Neuronal stem cell (in vitro differentiated cells): Measurements from ENCODE around the gene ZNF699.
A peak's percentile ranks its signal among the peaks of the same experiment; 100 is the strongest.

ENCODE experiments used
- DNase-seq: peaks from one replicate; pipeline ENCODE4 v3.0.0-alpha.2; 2013; ENCODE audit warnings: low spot score
- H2AFZ ChIP-seq: one replicate; pipeline ENCODE4 v1.6.1; 2013; ENCODE audit warnings: mild to moderate bottlenecking, low read length, inconsistent platforms
- H2AK5ac ChIP-seq: 2 replicates; pipeline ENCODE4 v1.6.1; 2013; ENCODE audit warnings: low read depth, mild to moderate bottlenecking, inconsistent platforms, low read length, moderate library complexity, mixed read lengths
- H2BK120ac ChIP-seq: 2 replicates; pipeline ENCODE4 v1.6.1; 2013; ENCODE audit warnings: low read depth, mild to moderate bottlenecking, inconsistent platforms, low read length, moderate library complexity, mixed read lengths
- H2BK12ac ChIP-seq: one replicate; pipeline ENCODE4 v1.6.1; 2013; ENCODE audit warnings: low read length, inconsistent platforms
- H2BK15ac ChIP-seq: 2 replicates; pipeline ENCODE4 v1.6.1; 2013; ENCODE audit warnings: mild to moderate bottlenecking, low read length, inconsistent platforms, mixed read lengths
- H2BK5ac ChIP-seq: one replicate; pipeline ENCODE4 v1.6.1; 2013; ENCODE audit warnings: inconsistent platforms, mild to moderate bottlenecking, low read length, moderate library complexity
- H3K14ac ChIP-seq: one replicate; pipeline ENCODE4 v1.6.1; 2013; ENCODE audit warnings: low read length, inconsistent platforms
- H3K18ac ChIP-seq: 2 replicates; pipeline ENCODE4 v1.6.1; 2013; ENCODE audit warnings: low read length, inconsistent platforms
- H3K23ac ChIP-seq: 2 replicates; pipeline ENCODE4 v1.6.1; 2013; ENCODE audit warnings: low read depth, mild to moderate bottlenecking, mixed read lengths, low read length, inconsistent platforms; ENCODE audit not compliant: poor library complexity
- H3K27ac ChIP-seq: replicated peaks from 3 replicates; pipeline ENCODE4 v1.5.1; 2013; ENCODE audit warnings: low read length, inconsistent platforms
- H3K27me3 ChIP-seq, 3 experiments: 2 replicates each; pipeline ENCODE4 v1.6.1; 2013; ENCODE audit warnings: low read length in 3 of 3, mild to moderate bottlenecking in 2 of 3, inconsistent platforms in 1 of 3, low read depth in 1 of 3, mixed read lengths in 1 of 3, moderate library complexity in 1 of 3; ENCODE audit not compliant: control insufficient read depth in 3 of 3, insufficient read depth in 3 of 3
- H3K36me3 ChIP-seq, 2 donors: replicated peaks in 1 of 2; 2 replicates each; pipeline ENCODE4 v1.6.1; 2013; ENCODE audit warnings: low read length in 2 of 2; ENCODE audit not compliant: control insufficient read depth in 2 of 2, insufficient read depth in 2 of 2
- H3K4ac ChIP-seq: 2 replicates; pipeline ENCODE4 v1.6.1; 2013; ENCODE audit warnings: inconsistent platforms, mild to moderate bottlenecking, low read length, moderate library complexity
- H3K4me1 ChIP-seq, 2 donors: 1 replicate in 1 of 2; 2 replicates in 1 of 2; pipeline ENCODE4 v1.6.1; 2013; ENCODE audit warnings: low read length in 2 of 2, low read depth in 1 of 2; ENCODE audit not compliant: control insufficient read depth in 2 of 2, insufficient read depth in 1 of 2
- H3K4me2 ChIP-seq: one replicate; pipeline ENCODE4 v1.6.1; 2013; ENCODE audit warnings: mild to moderate bottlenecking, low read length, inconsistent platforms; ENCODE audit not compliant: insufficient read depth, poor library complexity, severe bottlenecking
- H3K4me3 ChIP-seq, 2 donors: 2 replicates each; pipeline ENCODE4 v1.5.1; 2013; ENCODE audit warnings: low read length in 2 of 2, mild to moderate bottlenecking in 2 of 2, inconsistent platforms in 1 of 2, moderate library complexity in 1 of 2
- H3K79me1 ChIP-seq: one replicate; pipeline ENCODE4 v1.6.1; 2013; ENCODE audit warnings: low read depth, mild to moderate bottlenecking, inconsistent platforms, low read length, moderate library complexity
- H3K9ac ChIP-seq: one replicate; pipeline ENCODE4 v1.6.1; 2013; ENCODE audit warnings: mild to moderate bottlenecking, low read depth, low read length, inconsistent platforms; ENCODE audit not compliant: poor library complexity
- H3K9me3 ChIP-seq, 2 donors: replicated peaks in 1 of 2; 2 replicates each; pipeline versions ENCODE3 to v1.6.1; 2013; ENCODE audit warnings: low read length in 2 of 2, mild to moderate bottlenecking in 2 of 2, inconsistent platforms in 1 of 2, low read depth in 1 of 2, mixed read lengths in 1 of 2, moderate library complexity in 1 of 2; ENCODE audit not compliant: control insufficient read depth in 2 of 2, insufficient read depth in 1 of 2
- H4K8ac ChIP-seq: one replicate; pipeline ENCODE4 v1.6.1; 2013; ENCODE audit warnings: low read depth, mild to moderate bottlenecking, inconsistent platforms, low read length, moderate library complexity
- H4K91ac ChIP-seq: one replicate; pipeline ENCODE4 v1.6.1; 2013; ENCODE audit warnings: low read length, low read depth, mild to moderate bottlenecking, inconsistent platforms; ENCODE audit not compliant: poor library complexity
- WGBS, 2 donors: extraction: QIAGEN DNeasy Blood & Tissue Kit; methylation state at CpG; one replicate each; pipeline ENCODE4 v1.1.7; 2013; ENCODE audit warnings: missing lambda C conversion rate in 2 of 2, mixed read lengths in 1 of 2; ENCODE audit not compliant: insufficient read length in 2 of 2, insufficient replicate concordance in 1 of 2; ENCODE audit errors: extremely low coverage in 2 of 2; 5-methylcytosine and 5-hydroxymethylcytosine counted together

Gene ZNF699

GRCh38 chr19:9329999-9330398 is 20.4 kb upstream of the ZNF699 start:
- H4K8ac ChIP-seq = no peak overlapping the region
- H2BK12ac ChIP-seq = no peak overlapping the region
- H3K4me1 ChIP-seq = no peaks in the 10 kb centered on the region
- peaks cover 5% of the 10 kb centered on the region for H3K79me1 ChIP-seq
- H2BK5ac ChIP-seq = no peak overlapping the region
- peaks cover 23 to 86% of the 10 kb centered on the region in 2 donors for H3K9me3 ChIP-seq
- no peak overlapping the region for H3K14ac ChIP-seq
- H4K91ac ChIP-seq = no peak overlapping the region
- no peak overlapping the region for H3K4me3 ChIP-seq
- H3K23ac ChIP-seq = no peak overlapping the region
- H2BK15ac ChIP-seq = no peak overlapping the region
- H3K36me3 ChIP-seq = peaks cover 15 to 31% of the 10 kb centered on the region in 2 donors
- no peak for DNase-seq
- H3K27me3 ChIP-seq = no peaks in the 10 kb centered on the region
- no peak overlapping the region for H3K4ac ChIP-seq
- no peak overlapping the region for H2BK120ac ChIP-seq
- H3K4me2 ChIP-seq = no peak overlapping the region
- H2AFZ ChIP-seq = no peak overlapping the region
- H3K9ac ChIP-seq = no peak overlapping the region
- no peak overlapping the region for H2AK5ac ChIP-seq
- H3K18ac ChIP-seq = no peak overlapping the region
- H3K27ac ChIP-seq = no peak overlapping the region

GRCh38 chr19:9324584-9324962 is 14.9 kb upstream of the ZNF699 start:
- WGBS, 2 donors = no CpG with 5 or more reads among the region's 9 CpGs
- peak overlapping the region; percentile 95 for H3K27ac ChIP-seq
- H3K9ac ChIP-seq = peak overlapping the region; percentile 82
- no peak overlapping the region for H3K4ac ChIP-seq
- H3K4me2 ChIP-seq = peak overlapping the region; percentile 66
- peaks cover 5 to 12% of the 10 kb centered on the region in 2 donors for H3K36me3 ChIP-seq
- H2BK15ac ChIP-seq = no peak overlapping the region
- peaks cover 0 to 3% of the 10 kb centered on the region in 2 donors for H3K4me1 ChIP-seq
- H3K14ac ChIP-seq = no peak overlapping the region
- peak overlapping the region; percentile 40 for H2AK5ac ChIP-seq
- H3K27me3 ChIP-seq = no peaks in the 10 kb centered on the region
- peak overlapping the region; percentile 49 to 89 for H3K4me3 ChIP-seq
- peak overlapping the region; percentile 87 for H2BK5ac ChIP-seq
- H3K23ac ChIP-seq = no peak overlapping the region
- H2BK120ac ChIP-seq = no peak overlapping the region
- DNase-seq = no peak
- H2BK12ac ChIP-seq = no peak overlapping the region
- H4K8ac ChIP-seq = no peak overlapping the region
- no peak overlapping the region for H4K91ac ChIP-seq
- peak overlapping the region; percentile 90 for H2AFZ ChIP-seq
- peaks cover 16 to 49% of the 10 kb centered on the region in 2 donors for H3K9me3 ChIP-seq
- peaks cover 8% of the 10 kb centered on the region for H3K79me1 ChIP-seq
- H3K18ac ChIP-seq = peak overlapping the region; percentile 95

- H3K9ac ChIP-seq = peak within 1 kb of the TSS; percentile 82
- no peak within 1 kb of the TSS for H3K4ac ChIP-seq
- H3K4me1 ChIP-seq = peaks cover 0 to 3% of the 10 kb centered on the region in 2 donors
- H3K14ac ChIP-seq = no peak within 1 kb of the TSS
- peak within 1 kb of the TSS; percentile 66 for H3K4me2 ChIP-seq
- H3K79me1 ChIP-seq = peaks cover 8% of the 10 kb centered on the region
- peak within 1 kb of the TSS; percentile 87 for H2BK5ac ChIP-seq
- peaks cover 16 to 44% of the 10 kb centered on the region in 2 donors for H3K9me3 ChIP-seq
- peaks cover 5 to 12% of the 10 kb centered on the region in 2 donors for H3K36me3 ChIP-seq
- H2BK12ac ChIP-seq = no peak within 1 kb of the TSS
- H2AK5ac ChIP-seq = peak within 1 kb of the TSS; percentile 40
- peak within 1 kb of the TSS; percentile 95 for H3K27ac ChIP-seq
- DNase-seq = peak; percentile 96
- H2BK15ac ChIP-seq = no peak within 1 kb of the TSS
- H2BK120ac ChIP-seq = no peak within 1 kb of the TSS
- peak within 1 kb of the TSS; percentile 95 for H3K18ac ChIP-seq
- WGBS, 2 donors = no CpG with 5 or more reads among the region's 48 CpGs
- no peaks in the 10 kb centered on the region for H3K27me3 ChIP-seq
- H4K91ac ChIP-seq = no peak within 1 kb of the TSS
- H3K23ac ChIP-seq = peak within 1 kb of the TSS; percentile 85
- H2AFZ ChIP-seq = peak within 1 kb of the TSS; percentile 90
- no peak within 1 kb of the TSS for H4K8ac ChIP-seq
- peak within 1 kb of the TSS; percentile 49 to 89 for H3K4me3 ChIP-seq
Observed at GRCh38 chr19:9323919-9324583, 14.4 kb upstream of the ZNF699 start, which contains the start of gene ZNF559. Gene ZNF559 (plus strand): TSS chr19:9324179. CDS start chr19:9338550, 14,371 bp downstream.

- WGBS, 2 donors = no CpG with 5 or more reads among the region's 9 CpGs
- Histone ChIP-seq H3K14ac (no peak overlapping the region), H3K9me3 (peaks cover 15 to 39% of the 10 kb centered on the region in 2 donors), H4K91ac (no peak overlapping the region), H3K4me2 (peak overlapping the region; percentile 57), H2AK5ac (no peak overlapping the region), H3K36me3 (peaks cover 4 to 11% of the 10 kb centered on the region in 2 donors), H3K4ac (no peak overlapping the region), H3K27me3 (no peaks in the 10 kb centered on the region), H2AFZ (peak overlapping the region; percentile 90), H4K8ac (no peak overlapping the region), H3K27ac (peak overlapping the region; percentile 91), H3K4me1 (peaks cover 0 to 3% of the 10 kb centered on the region in 2 donors), H2BK15ac (no peak overlapping the region), H3K18ac (peak overlapping the region; percentile 91), H2BK12ac (no peak overlapping the region), H2BK5ac (no peak overlapping the region), H3K79me1 (peaks cover 8% of the 10 kb centered on the region), H3K9ac (no peak overlapping the region), H3K23ac (no peak overlapping the region), H2BK120ac (no peak overlapping the region), H3K4me3 (peak overlapping the region; percentile 49 to 51)
- DNase-seq = no peak
Observed at GRCh38 chr19:9323557-9323918, 13.9 kb upstream of the ZNF699 start.
